ENCODE results near the gene ASCC2. TPM values are rescaled to one million over a fixed set of nuclear protein-coding genes. Genes with fewer than 3 reads are reported as not detected.

ASCC2 gene
- total and polyA plus RNA-seq, 2 experiments from 2014 or later: 23.0 to 49.7 TPM

- H3K36me3 ChIP-seq: no peaks in the 10 kb centered on the region
- H3K27ac ChIP-seq: no peak overlapping the region
- no peaks in the 10 kb centered on the region for H3K27me3 ChIP-seq
- no peaks in the 10 kb centered on the region for H3K9me3 ChIP-seq (ENCODE audit: low read depth)
- DNase-seq (ENCODE audit: low read depth in 1 of 2, low spot score in 1 of 2): peak in 1 of 2 donors; percentile 32
- TF ChIP-seq, protein P1, sequence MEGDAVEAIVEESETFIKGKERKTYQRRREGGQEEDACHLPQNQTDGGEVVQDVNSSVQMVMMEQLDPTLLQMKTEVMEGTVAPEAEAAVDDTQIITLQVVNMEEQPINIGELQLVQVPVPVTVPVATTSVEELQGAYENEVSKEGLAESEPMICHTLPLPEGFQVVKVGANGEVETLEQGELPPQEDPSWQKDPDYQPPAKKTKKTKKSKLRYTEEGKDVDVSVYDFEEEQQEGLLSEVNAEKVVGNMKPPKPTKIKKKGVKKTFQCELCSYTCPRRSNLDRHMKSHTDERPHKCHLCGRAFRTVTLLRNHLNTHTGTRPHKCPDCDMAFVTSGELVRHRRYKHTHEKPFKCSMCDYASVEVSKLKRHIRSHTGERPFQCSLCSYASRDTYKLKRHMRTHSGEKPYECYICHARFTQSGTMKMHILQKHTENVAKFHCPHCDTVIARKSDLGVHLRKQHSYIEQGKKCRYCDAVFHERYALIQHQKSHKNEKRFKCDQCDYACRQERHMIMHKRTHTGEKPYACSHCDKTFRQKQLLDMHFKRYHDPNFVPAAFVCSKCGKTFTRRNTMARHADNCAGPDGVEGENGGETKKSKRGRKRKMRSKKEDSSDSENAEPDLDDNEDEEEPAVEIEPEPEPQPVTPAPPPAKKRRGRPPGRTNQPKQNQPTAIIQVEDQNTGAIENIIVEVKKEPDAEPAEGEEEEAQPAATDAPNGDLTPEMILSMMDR (IDR thresholded peaks at IDR 0.05; ENCODE audit: low read depth, low read length): no peak
- H3K4me1 ChIP-seq (ENCODE audit: low read depth): peaks cover 10% of the 10 kb centered on the region
- H3K4me3 ChIP-seq: no peak overlapping the region
These were observed 17.6 kb upstream of the ASCC2 start for GRCh38 chr22:29855611-29856181.

DNA sequence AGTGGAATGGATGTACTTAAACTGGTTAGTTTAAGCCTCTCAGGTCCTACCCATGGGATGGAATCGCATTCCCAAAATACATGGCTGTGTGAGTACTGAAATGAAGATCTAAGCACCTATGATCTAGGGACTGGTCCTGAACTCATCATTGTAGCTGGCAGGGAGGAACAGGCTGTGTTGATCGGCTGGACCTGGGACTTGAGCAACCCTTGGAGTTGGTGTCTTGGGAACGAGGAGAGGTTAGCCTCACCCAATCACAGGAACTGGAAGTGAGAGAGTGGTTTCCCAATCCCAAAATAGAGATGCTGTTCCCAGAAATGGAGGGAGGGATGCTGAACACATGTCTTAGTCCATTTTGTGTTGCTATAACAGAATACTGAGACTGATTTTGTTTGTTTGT is 16.4 kb upstream of the ASCC2 start:
- DNase-seq (ENCODE audit: low read depth in 1 of 2, low spot score in 1 of 2): no peak
- no peaks in the 10 kb centered on the region for H3K36me3 ChIP-seq
- H3K27me3 ChIP-seq: no peaks in the 10 kb centered on the region
- no peaks in the 10 kb centered on the region for H3K9me3 ChIP-seq (ENCODE audit: low read depth)
- H3K4me1 ChIP-seq (ENCODE audit: low read depth): peaks cover 10% of the 10 kb centered on the region
- no peak overlapping the region for H3K4me3 ChIP-seq
- no peak overlapping the region for H3K27ac ChIP-seq
- TF ChIP-seq, protein P1 (IDR thresholded peaks at IDR 0.05; ENCODE audit: low read depth, low read length): no peak

DNA sequence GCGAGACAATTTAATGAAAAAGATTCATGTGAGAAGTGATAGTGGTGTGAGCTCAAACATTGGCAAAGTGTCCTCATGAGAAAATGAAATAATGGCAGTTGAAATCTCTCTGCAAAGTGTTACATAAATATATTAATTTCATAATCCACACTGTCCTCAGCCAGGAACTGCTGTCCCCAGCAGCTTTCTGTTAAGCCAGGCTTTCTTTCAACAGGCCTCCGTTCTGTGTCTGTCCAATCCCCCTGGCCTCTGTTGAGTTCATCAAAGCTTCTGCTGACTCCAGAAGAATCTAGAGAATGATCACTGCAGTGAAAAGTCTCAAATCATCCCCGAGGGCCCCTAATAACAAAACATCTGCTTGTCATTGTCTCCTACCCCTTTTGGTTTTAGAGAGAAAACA is 10.0 kb upstream of the ASCC2 start:
- Histone ChIP-seq H3K27ac (no peak overlapping the region), H3K4me1 (ENCODE audit: low read depth) (no peaks in the 10 kb centered on the region), H3K36me3 (no peaks in the 10 kb centered on the region), H3K27me3 (no peaks in the 10 kb centered on the region), H3K9me3 (ENCODE audit: low read depth) (no peaks in the 10 kb centered on the region), H3K4me3 (no peak overlapping the region)
- DNase-seq (ENCODE audit: low read depth in 1 of 2, low spot score in 1 of 2): no peak
- TF ChIP-seq, protein P1 (IDR thresholded peaks at IDR 0.05; ENCODE audit: low read depth, low read length): no peak

DNA sequence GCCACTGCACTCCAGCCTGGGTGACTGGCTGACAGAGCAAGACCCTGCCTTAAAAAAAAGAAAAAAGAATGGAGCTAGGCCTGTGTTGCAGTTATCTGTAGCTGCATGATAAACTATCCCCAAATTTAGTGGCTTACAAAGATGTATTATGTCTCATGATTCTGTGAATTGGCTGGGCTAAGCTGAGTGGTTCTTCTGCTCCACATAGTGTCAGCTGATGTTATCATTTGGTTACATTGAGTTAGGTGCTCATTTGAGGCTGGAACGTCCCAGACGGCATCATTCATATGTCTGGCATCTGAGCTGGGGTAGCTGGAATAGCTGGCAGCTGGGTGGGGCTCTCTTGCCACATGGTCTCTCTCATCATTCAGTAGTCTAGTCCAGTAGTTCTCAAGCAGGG is 8.2 kb upstream of the ASCC2 start:
- TF ChIP-seq, protein P1 (IDR thresholded peaks at IDR 0.05; ENCODE audit: low read depth, low read length): no peak
- no peaks in the 10 kb centered on the region for H3K9me3 ChIP-seq (ENCODE audit: low read depth)
- no peaks in the 10 kb centered on the region for H3K27me3 ChIP-seq
- no peak for DNase-seq (ENCODE audit: low read depth in 1 of 2, low spot score in 1 of 2)
- H3K36me3 ChIP-seq: no peaks in the 10 kb centered on the region
- no peaks in the 10 kb centered on the region for H3K4me1 ChIP-seq (ENCODE audit: low read depth)
- H3K4me3 ChIP-seq: no peak overlapping the region
- no peak overlapping the region for H3K27ac ChIP-seq

GRCh38 chr22:29842740-29843139 is 4.7 kb upstream of the ASCC2 start:
- no peaks in the 10 kb centered on the region for H3K9me3 ChIP-seq (ENCODE audit: low read depth)
- H3K4me1 ChIP-seq (ENCODE audit: low read depth): no peaks in the 10 kb centered on the region
- no peak overlapping the region for H3K4me3 ChIP-seq
- H3K36me3 ChIP-seq: no peaks in the 10 kb centered on the region
- peak in 1 of 2 donors; percentile 82 for DNase-seq (ENCODE audit: low read depth in 1 of 2, low spot score in 1 of 2)
- TF ChIP-seq, protein P1 (IDR thresholded peaks at IDR 0.05; ENCODE audit: low read depth, low read length): no peak
- no peaks in the 10 kb centered on the region for H3K27me3 ChIP-seq
- no peak overlapping the region for H3K27ac ChIP-seq

Data from cardiac muscle cell (in vitro differentiated cells and primary cell).